Activated CD4-positive, alpha-beta memory T cell treated with anti-CD3 and anti-CD28 coated beads, Interleukin-2, amount 10 ng/mL, durations not matched to agents 7 days and 5 days (primary cell): ENCODE data around the gene BAHD1. TPM values are rescaled to one million over a fixed set of nuclear protein-coding genes. Genes with fewer than 3 reads are reported as not detected.
A peak's percentile ranks its signal among the peaks of the same experiment; 100 is the strongest.

ENCODE experiments used
- CTCF ChIA-PET: fragments of 350-600 bp; sonication (Branson Sonifier 250); formaldehyde crosslinking; loops from one replicate; lab custom pipeline; 2021; ENCODE audit warnings: antibody characterized with exemption, inconsistent platforms; lab: Charles Lee
- POLR2A ChIA-PET: fragments of 350-600 bp; sonication (Branson Sonifier 250); formaldehyde crosslinking; loops from one replicate; lab custom pipeline; 2021; ENCODE audit warnings: antibody characterized with exemption; lab: Charles Lee
- DNase-seq: peaks from one replicate; pipeline ENCODE4 v3.0.0-alpha.2; 2020
- H3K27ac Mint-ChIP-seq: one replicate; pipeline ENCODE4 v1.8.0; 2021; ENCODE audit warnings: mild to moderate bottlenecking, mixed read lengths
- H3K27me3 Mint-ChIP-seq: one replicate; pipeline ENCODE4 v1.8.0; 2021; ENCODE audit warnings: mixed read lengths
- H3K36me3 Mint-ChIP-seq: one replicate; pipeline ENCODE4 v1.8.0; 2021; ENCODE audit warnings: low read depth, mixed read lengths
- H3K4me1 Mint-ChIP-seq: one replicate; pipeline ENCODE4 v1.8.0; 2021; ENCODE audit warnings: mixed read lengths
- H3K4me3 Mint-ChIP-seq: one replicate; pipeline ENCODE4 v1.8.0; 2021; ENCODE audit warnings: mild to moderate bottlenecking, mixed read lengths
- H3K9me3 Mint-ChIP-seq: one replicate; pipeline ENCODE4 v1.8.0; 2021; ENCODE audit warnings: mixed read lengths
- total RNA-seq, 2 experiments: library from RNA; stranded (reverse); gene quantifications; one replicate each; pipeline ENCODE4 v1.2.3, GENCODE V29; 2021

The BAHD1 gene
- total RNA-seq, 2 experiments from 2014 or later = 26.0 to 27.0 TPM

GRCh38 chr15:40463886-40464545 lies 23.3 kb downstream of the BAHD1 start:
- no peaks in the 10 kb centered on the region for H3K27me3 Mint-ChIP-seq
- ChIA-PET CTCF (interaction anchor here (0.5 kb wide), 1 partner anchor 320 kb away, joined by 6 read pairs; no protein-coding TSS in a partner anchor), POLR2A (interaction anchor here (1.1 to 1.4 kb wide), 2 partner anchors 10 to 16 kb away, joined by 3 read pairs; no protein-coding TSS in a partner anchor)
- no peak for DNase-seq
- no peaks in the 10 kb centered on the region for H3K9me3 Mint-ChIP-seq
- H3K27ac Mint-ChIP-seq = no peak overlapping the region
- H3K4me1 Mint-ChIP-seq = peaks cover 17% of the 10 kb centered on the region
- no peak overlapping the region for H3K4me3 Mint-ChIP-seq
- H3K36me3 Mint-ChIP-seq = peaks cover 14% of the 10 kb centered on the region

GRCh38 chr15:40464595-40465185 lies 23.9 kb downstream of the BAHD1 start:
- ChIA-PET POLR2A (interaction anchor here (1.4 kb wide), 1 partner anchor 15 kb away, joined by 3 read pairs; no protein-coding TSS in a partner anchor), CTCF (no interaction called here)
- H3K27me3 Mint-ChIP-seq = no peaks in the 10 kb centered on the region
- H3K9me3 Mint-ChIP-seq = no peaks in the 10 kb centered on the region
- no peak for DNase-seq
- no peak overlapping the region for H3K4me3 Mint-ChIP-seq
- peaks cover 17% of the 10 kb centered on the region for H3K4me1 Mint-ChIP-seq
- H3K27ac Mint-ChIP-seq = no peak overlapping the region
- H3K36me3 Mint-ChIP-seq = peaks cover 11% of the 10 kb centered on the region

GRCh38 chr15:40465939-40466338 lies 25.2 kb downstream of the BAHD1 start:
- H3K27me3 Mint-ChIP-seq = no peaks in the 10 kb centered on the region
- DNase-seq = no peak
- H3K9me3 Mint-ChIP-seq = no peaks in the 10 kb centered on the region
- no peak overlapping the region for H3K4me3 Mint-ChIP-seq
- ChIA-PET CTCF (no interaction called here), POLR2A (no interaction called here)
- H3K27ac Mint-ChIP-seq = no peak overlapping the region
- peaks cover 17% of the 10 kb centered on the region for H3K4me1 Mint-ChIP-seq
- peaks cover 11% of the 10 kb centered on the region for H3K36me3 Mint-ChIP-seq

DNA sequence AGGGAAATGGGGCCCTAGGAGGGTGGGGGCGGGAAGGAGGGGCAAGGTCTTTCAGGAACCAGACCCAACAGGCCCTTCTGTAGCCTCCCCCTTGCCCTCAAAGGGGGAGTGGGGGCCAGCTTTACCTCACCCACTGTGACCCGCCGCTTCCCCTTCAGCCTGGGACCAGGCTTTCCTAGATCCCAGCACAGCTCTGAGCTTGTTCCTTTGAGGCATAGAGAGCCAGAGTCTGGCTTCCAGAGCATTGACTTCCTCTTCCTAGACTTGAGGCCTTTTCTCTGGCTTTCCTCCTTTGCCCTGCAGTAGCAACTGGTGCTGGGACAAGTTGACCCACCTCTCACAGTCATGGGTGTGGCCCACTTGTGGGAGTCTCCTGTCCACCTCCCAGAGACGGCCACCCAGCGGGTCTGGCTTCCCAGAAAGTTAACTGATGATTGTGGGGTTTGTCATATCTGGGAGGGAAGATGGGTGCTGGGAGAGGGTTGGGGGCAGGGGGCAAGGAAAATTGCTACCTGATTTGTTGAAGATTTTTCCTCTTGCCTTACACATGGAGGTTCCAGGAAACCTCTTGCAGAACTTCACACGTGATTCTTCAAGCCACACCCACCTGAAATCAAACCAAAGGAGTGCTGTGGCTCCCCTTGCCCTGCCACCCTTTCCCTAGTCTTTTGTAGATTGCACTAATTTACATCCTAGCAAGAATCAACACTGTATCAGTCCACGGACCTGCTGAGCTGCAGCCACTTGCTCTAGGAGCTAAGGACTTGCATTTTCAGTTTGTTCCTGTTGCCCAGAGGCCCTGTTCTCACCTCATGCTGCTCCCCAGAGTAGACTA lies 25.9 kb downstream of the BAHD1 start:
- CTCF ChIA-PET = no interaction called here
- Mint-ChIP-seq H3K36me3 (peaks cover 11% of the 10 kb centered on the region), H3K4me1 (peaks cover 18% of the 10 kb centered on the region)

GRCh38 chr15:40467261-40467615 lies 26.5 kb downstream of the BAHD1 start:
- no peaks in the 10 kb centered on the region for H3K9me3 Mint-ChIP-seq
- peaks cover 24% of the 10 kb centered on the region for H3K4me1 Mint-ChIP-seq
- ChIA-PET POLR2A (no interaction called here), CTCF (no interaction called here)
- H3K36me3 Mint-ChIP-seq = peaks cover 11% of the 10 kb centered on the region
- H3K27ac Mint-ChIP-seq = no peak overlapping the region
- no peak overlapping the region for H3K4me3 Mint-ChIP-seq
- DNase-seq = no peak
- no peaks in the 10 kb centered on the region for H3K27me3 Mint-ChIP-seq

More for the DNA sequence above, 25.9 kb downstream of the BAHD1 start:
- Mint-ChIP-seq H3K9me3 (no peaks in the 10 kb centered on the region), H3K4me3 (no peak overlapping the region), H3K27me3 (no peaks in the 10 kb centered on the region), H3K27ac (no peak overlapping the region)
- POLR2A ChIA-PET = no interaction called here
- DNase-seq = no peak

GRCh38 chr15:40468898-40469331 lies 28.2 kb downstream of the BAHD1 start:
- no peaks in the 10 kb centered on the region for H3K9me3 Mint-ChIP-seq
- no peak for DNase-seq
- no peak overlapping the region for H3K27ac Mint-ChIP-seq
- peaks cover 33% of the 10 kb centered on the region for H3K4me1 Mint-ChIP-seq
- no peak overlapping the region for H3K4me3 Mint-ChIP-seq
- ChIA-PET CTCF (no interaction called here), POLR2A (interaction anchor here (0.6 to 2.9 kb wide), 3 partner anchors 15 to 87 kb away, joined by 3 to 15 read pairs (median 6); partner anchors contain the start of gene BAHD1)
- no peaks in the 10 kb centered on the region for H3K27me3 Mint-ChIP-seq
- H3K36me3 Mint-ChIP-seq = peaks cover 8% of the 10 kb centered on the region

DNA sequence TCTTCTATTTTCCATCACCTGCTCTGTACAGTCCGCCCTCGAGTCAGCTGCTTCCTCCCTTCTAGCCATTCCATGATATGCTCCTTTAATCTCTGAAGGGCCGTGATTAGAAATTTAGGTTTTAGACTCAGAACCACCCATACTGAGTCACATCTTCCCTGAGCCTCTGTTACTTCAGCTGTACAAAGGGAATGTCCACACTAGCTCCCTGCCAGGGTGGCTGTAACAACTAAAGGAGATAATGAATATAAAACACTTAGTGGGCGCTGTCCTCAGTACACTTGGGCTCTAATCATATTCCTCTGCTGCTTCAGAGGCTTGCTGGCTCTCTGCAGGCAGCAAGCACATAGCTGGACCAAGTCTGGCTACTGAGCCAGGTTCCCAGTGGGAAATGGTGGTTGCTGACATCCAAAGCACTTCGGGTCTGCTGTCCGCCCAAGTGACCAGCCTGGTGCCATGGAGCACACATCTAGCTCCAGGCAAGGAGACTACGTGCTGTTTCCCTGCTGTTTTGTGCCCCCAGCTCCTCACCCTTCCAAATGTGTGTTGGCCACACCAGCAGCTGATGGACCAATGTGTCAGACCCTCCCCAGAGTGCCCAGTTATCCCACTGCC lies 29.1 kb downstream of the BAHD1 start:
- Mint-ChIP-seq H3K4me3 (peak overlapping the region; percentile 49), H3K9me3 (no peaks in the 10 kb centered on the region), H3K4me1 (peaks cover 33% of the 10 kb centered on the region), H3K27me3 (no peaks in the 10 kb centered on the region), H3K27ac (no peak overlapping the region), H3K36me3 (peaks cover 8% of the 10 kb centered on the region)
- DNase-seq = no peak
- ChIA-PET POLR2A (interaction anchor here (0.6 to 2.9 kb wide), 4 partner anchors 11 to 30 kb away, joined by 3 to 15 read pairs (median 6); partner anchors contain the start of gene BAHD1), CTCF (no interaction called here)

DNA sequence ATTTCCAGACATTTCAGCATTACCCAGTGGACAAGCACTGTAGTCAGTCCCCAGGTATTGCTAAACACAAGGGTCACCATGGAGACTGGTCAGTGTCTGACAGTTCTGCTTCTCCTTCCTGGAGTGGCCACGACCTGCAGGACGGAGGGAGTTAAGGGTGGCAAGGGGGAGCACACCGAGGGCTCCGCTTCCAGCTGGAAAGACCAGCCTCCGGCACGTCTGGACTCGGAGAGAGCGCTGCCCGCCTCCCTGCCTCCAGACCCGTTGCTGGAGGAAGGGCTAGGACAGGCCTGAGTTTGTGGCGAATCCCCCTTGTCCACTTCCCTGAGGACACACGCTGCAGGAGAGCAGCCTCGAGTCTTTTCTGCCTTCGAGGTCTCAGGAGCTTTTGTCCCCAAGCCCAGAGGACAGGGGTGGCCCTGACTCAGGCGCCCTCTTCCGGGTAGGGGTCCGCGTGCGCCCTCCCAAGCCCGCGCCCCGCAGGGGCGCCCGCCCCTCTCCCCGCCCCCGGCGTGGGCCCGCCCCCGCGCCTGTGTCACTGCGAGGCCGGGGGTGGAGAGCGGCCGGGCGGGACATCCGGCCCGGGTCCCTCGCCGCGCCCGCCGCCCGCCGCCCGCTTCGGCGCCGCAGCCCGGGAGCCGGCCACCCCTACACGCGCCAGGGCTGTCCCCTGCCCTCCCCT lies 29.8 kb downstream of the BAHD1 start, which contains the start of gene CHST14:
TSS of gene CHST14 (plus strand) at position 562 of the 682 bp plus-strand sequence. CDS start 230 bp downstream, outside the sequence.
- Mint-ChIP-seq H3K27me3 (peaks cover 1% of the 10 kb centered on the region), H3K4me1 (peaks cover 31% of the 10 kb centered on the region), H3K36me3 (peaks cover 5% of the 10 kb centered on the region), H3K9me3 (no peaks in the 10 kb centered on the region), H3K4me3 (peak within 1 kb of the TSS; percentile 92), H3K27ac (peak within 1 kb of the TSS; percentile 79)
- ChIA-PET POLR2A (interaction anchor here (1.4 to 2.9 kb wide), 3 partner anchors 14 to 30 kb away, joined by 5 to 15 read pairs (median 6); partner anchors contain the start of gene BAHD1), CTCF (no interaction called here)
- peak; percentile 69 for DNase-seq

DNA sequence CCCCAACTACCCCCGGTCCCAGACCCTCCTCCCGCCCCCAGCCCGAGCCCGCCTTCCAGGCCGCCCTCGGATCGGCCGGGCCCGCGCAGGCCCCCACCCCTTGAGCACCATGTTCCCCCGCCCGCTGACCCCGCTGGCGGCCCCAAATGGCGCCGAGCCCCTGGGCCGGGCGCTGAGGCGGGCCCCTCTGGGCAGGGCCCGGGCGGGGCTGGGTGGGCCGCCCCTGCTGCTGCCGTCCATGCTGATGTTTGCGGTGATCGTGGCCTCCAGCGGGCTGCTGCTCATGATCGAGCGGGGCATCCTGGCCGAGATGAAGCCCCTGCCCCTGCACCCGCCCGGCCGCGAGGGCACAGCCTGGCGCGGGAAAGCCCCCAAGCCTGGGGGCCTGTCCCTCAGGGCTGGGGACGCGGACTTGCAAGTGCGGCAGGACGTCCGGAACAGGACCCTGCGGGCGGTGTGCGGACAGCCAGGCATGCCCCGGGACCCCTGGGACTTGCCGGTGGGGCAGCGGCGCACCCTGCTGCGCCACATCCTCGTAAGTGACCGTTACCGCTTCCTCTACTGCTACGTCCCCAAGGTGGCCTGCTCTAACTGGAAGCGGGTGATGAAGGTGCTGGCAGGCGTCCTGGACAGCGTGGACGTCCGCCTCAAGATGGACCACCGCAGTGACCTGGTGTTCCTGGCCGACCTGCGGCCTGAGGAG lies 30.5 kb downstream of the BAHD1 start:
- peaks cover 1% of the 10 kb centered on the region for H3K27me3 Mint-ChIP-seq
- CTCF ChIA-PET = no interaction called here
- POLR2A ChIA-PET = interaction anchor here (1.0 to 2.9 kb wide), 2 partner anchors 17 to 31 kb away, joined by 3 to 15 read pairs; no protein-coding TSS in a partner anchor
- DNase-seq = peak; percentile 41
- peak overlapping the region; percentile 79 for H3K27ac Mint-ChIP-seq
- no peaks in the 10 kb centered on the region for H3K36me3 Mint-ChIP-seq
- no peaks in the 10 kb centered on the region for H3K9me3 Mint-ChIP-seq
- H3K4me1 Mint-ChIP-seq = peaks cover 26% of the 10 kb centered on the region
- H3K4me3 Mint-ChIP-seq = peak overlapping the region; percentile 92

- CTCF ChIA-PET = no interaction called here
- Mint-ChIP-seq H3K36me3 (no peaks in the 10 kb centered on the region), H3K4me1 (peaks cover 21% of the 10 kb centered on the region), H3K27me3 (peaks cover 1% of the 10 kb centered on the region), H3K4me3 (peak overlapping the region; percentile 92), H3K27ac (peak overlapping the region; percentile 79), H3K9me3 (no peaks in the 10 kb centered on the region)
- no peak for DNase-seq
- POLR2A ChIA-PET = interaction anchor here (1.0 kb wide), 1 partner anchor 31 kb away, joined by 3 read pairs; no protein-coding TSS in a partner anchor
Measured at GRCh38 chr15:40471808-40472150, 31.0 kb downstream of the BAHD1 start.

DNA sequence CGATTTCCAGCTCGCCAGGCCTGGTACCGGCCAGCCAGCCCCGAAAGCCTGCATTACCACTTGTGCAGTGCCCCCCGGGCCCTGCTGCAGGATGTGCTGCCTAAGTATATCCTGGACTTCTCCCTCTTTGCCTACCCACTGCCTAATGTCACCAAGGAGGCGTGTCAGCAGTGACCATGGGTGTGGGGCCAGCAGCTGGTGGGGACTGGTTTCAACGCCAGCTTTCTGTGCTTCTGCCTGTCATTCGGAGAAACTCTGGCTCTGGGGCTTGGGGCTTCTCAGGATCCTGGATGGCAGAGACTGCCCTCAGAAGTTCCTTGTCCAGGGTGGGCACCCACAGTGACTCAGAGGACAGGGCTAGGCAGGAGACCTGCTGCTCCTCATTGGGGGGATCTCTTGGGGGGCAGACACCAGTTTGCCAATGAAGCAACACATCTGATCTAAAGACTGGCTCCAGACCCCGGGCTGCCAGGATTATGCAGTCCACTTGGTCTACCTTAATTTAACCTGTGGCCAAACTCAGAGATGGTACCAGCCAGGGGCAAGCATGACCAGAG lies 31.5 kb downstream of the BAHD1 start:
- Mint-ChIP-seq H3K9me3 (no peaks in the 10 kb centered on the region), H3K36me3 (no peaks in the 10 kb centered on the region), H3K27ac (peak overlapping the region; percentile 21), H3K4me3 (peak overlapping the region; percentile 92), H3K4me1 (peaks cover 17% of the 10 kb centered on the region), H3K27me3 (peaks cover 1% of the 10 kb centered on the region)
- CTCF ChIA-PET = interaction anchor here (0.9 kb wide), 1 partner anchor 35 kb away, joined by 3 read pairs; no protein-coding TSS in a partner anchor
- POLR2A ChIA-PET = interaction anchor here (1.0 to 1.3 kb wide), 2 partner anchors 30 to 32 kb away, joined by 3 to 4 read pairs; no protein-coding TSS in a partner anchor
- no peak for DNase-seq
